Activated CD4-positive, alpha-beta T cell treated with anti-CD3 and anti-CD28 coated beads, Interleukin-2, amount 10 ng/mL, durations not matched to agents 7 days and 5 days (primary cell): ENCODE data around the gene COL18A1. TPM values are rescaled to one million over a fixed set of nuclear protein-coding genes. Genes with fewer than 3 reads are reported as not detected.
"Not testable (repeated sequence)": the region's sequence is repeated elsewhere in the genome, so short reads cannot be mapped to it uniquely, and the experiment has no call there.

Experiments used
- CTCF ChIA-PET: fragments of 350-600 bp; sonication (Branson Sonifier 250); formaldehyde crosslinking; loops from one replicate; lab custom pipeline; 2021; ENCODE audit warnings: antibody characterized with exemption; lab: Charles Lee
- POLR2A ChIA-PET: fragments of 350-600 bp; sonication (Branson Sonifier 250); formaldehyde crosslinking; loops from one replicate; lab custom pipeline; 2021; ENCODE audit warnings: antibody characterized with exemption; lab: Charles Lee
- DNase-seq: peaks from one replicate; pipeline ENCODE4 v3.0.0-alpha.2; 2020
- H3K27ac Mint-ChIP-seq: one replicate; pipeline ENCODE4 v1.8.0; 2021; ENCODE audit warnings: mild to moderate bottlenecking, moderate library complexity, mixed read lengths
- H3K27me3 Mint-ChIP-seq: one replicate; pipeline ENCODE4 v1.8.0; 2021; ENCODE audit warnings: mixed read lengths
- H3K36me3 Mint-ChIP-seq: one replicate; pipeline ENCODE4 v1.8.0; 2021; ENCODE audit warnings: low read depth, mixed read lengths
- H3K4me1 Mint-ChIP-seq: one replicate; pipeline ENCODE4 v1.8.0; 2021; ENCODE audit warnings: mixed read lengths
- H3K4me3 Mint-ChIP-seq: one replicate; pipeline ENCODE4 v1.8.0; 2021; ENCODE audit warnings: mild to moderate bottlenecking, moderate library complexity, mixed read lengths
- H3K9me3 Mint-ChIP-seq: one replicate; pipeline ENCODE4 v1.8.0; 2021; ENCODE audit warnings: mixed read lengths
- total RNA-seq, 2 experiments: library from RNA; stranded (reverse); gene quantifications; one replicate each; pipeline ENCODE4 v1.2.3, GENCODE V29; 2021

The COL18A1 gene
- total RNA-seq, 2 experiments from 2014 or later: 2.8 to 3.1 TPM

- no peak for DNase-seq
- Mint-ChIP-seq H3K4me1 (peaks cover 24% of the 10 kb centered on the region), H3K27me3 (no peaks in the 10 kb centered on the region), H3K36me3 (peaks cover 73% of the 10 kb centered on the region), H3K9me3 (peaks cover 44% of the 10 kb centered on the region), H3K4me3 (no peak overlapping the region), H3K27ac (no peak overlapping the region)
- ChIA-PET POLR2A (no interaction called here), CTCF (interaction anchor here (1.2 kb wide), 1 partner anchor 12 kb away, joined by 4 read pairs; no protein-coding TSS in a partner anchor)
These were observed 116.3 kb downstream of the COL18A1 start for GRCh38 chr21:45521241-45521640.

DNA sequence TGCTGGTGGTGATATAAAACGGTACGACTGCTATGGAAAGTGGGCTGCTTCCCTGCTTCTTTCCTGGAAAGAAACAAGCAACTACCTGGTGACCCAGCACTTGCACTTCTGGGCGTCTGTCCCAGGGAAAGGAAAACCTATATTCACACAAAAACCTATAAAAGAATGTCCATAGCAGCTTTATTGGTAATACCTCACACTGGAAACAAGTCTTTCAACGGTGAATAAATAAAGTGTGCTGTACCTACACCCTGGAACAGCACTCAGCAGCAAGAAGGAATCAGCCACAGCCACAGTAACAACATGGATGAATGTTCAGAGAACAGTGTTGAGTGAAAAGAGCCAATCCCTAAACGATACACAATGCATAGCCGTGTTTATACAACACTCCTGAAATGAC is 117.4 kb downstream of the COL18A1 start:
- DNase-seq: no peak
- peaks cover 21% of the 10 kb centered on the region for H3K4me1 Mint-ChIP-seq
- H3K9me3 Mint-ChIP-seq: peaks cover 44% of the 10 kb centered on the region
- no peak overlapping the region for H3K4me3 Mint-ChIP-seq
- CTCF ChIA-PET: interaction anchor here (1.2 kb wide), 1 partner anchor 10 kb away, joined by 4 read pairs; no protein-coding TSS in a partner anchor
- POLR2A ChIA-PET: no interaction called here
- H3K27me3 Mint-ChIP-seq: no peaks in the 10 kb centered on the region
- H3K36me3 Mint-ChIP-seq: peaks cover 73% of the 10 kb centered on the region
- no peak overlapping the region for H3K27ac Mint-ChIP-seq

DNA sequence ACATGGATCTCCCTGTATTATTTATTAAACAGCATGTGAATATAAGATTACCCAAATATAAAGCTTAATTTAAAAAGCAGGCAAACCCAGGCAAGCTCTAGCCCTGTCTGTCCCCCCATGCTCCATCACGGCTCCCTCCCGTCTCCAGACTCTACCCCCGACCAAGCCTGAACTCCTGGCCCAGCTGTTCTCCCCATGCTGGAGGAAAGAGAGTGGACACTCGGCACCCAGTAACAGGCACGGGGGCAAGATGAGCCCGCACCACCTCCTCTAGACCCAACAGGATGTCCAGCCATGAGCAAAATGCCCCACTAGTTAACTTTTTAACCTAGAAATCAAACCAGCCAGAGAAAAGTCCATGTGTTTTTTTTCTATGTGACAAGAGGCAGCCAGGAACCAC is 118.0 kb downstream of the COL18A1 start:
- Mint-ChIP-seq H3K27ac (no peak overlapping the region), H3K9me3 (peaks cover 42% of the 10 kb centered on the region), H3K4me1 (peaks cover 15% of the 10 kb centered on the region), H3K36me3 (peaks cover 71% of the 10 kb centered on the region), H3K4me3 (no peak overlapping the region), H3K27me3 (no peaks in the 10 kb centered on the region)
- no peak for DNase-seq
- POLR2A ChIA-PET: no interaction called here
- CTCF ChIA-PET: interaction anchor here (0.8 kb wide), 1 partner anchor 9 kb away, joined by 3 read pairs; no protein-coding TSS in a partner anchor

- Mint-ChIP-seq H3K27ac (no peak overlapping the region), H3K36me3 (peaks cover 69% of the 10 kb centered on the region), H3K4me1 (peaks cover 9% of the 10 kb centered on the region), H3K9me3 (peaks cover 36% of the 10 kb centered on the region), H3K4me3 (no peak overlapping the region), H3K27me3 (no peaks in the 10 kb centered on the region)
- ChIA-PET CTCF (interaction anchor here (0.8 kb wide), 1 partner anchor 8 kb away, joined by 3 read pairs; no protein-coding TSS in a partner anchor), POLR2A (no interaction called here)
- no peak for DNase-seq
These were observed 118.6 kb downstream of the COL18A1 start for GRCh38 chr21:45523411-45524101.

- POLR2A ChIA-PET: no interaction called here
- DNase-seq: no peak
- Mint-ChIP-seq H3K36me3 (peaks cover 57% of the 10 kb centered on the region), H3K4me3 (no peak overlapping the region), H3K9me3 (peaks cover 24% of the 10 kb centered on the region), H3K27ac (no peak overlapping the region), H3K27me3 (no peaks in the 10 kb centered on the region), H3K4me1 (no peaks in the 10 kb centered on the region)
- CTCF ChIA-PET: no interaction called here
These were observed 119.8 kb downstream of the COL18A1 start for GRCh38 chr21:45524756-45525152.

- peaks cover 18% of the 10 kb centered on the region for H3K9me3 Mint-ChIP-seq
- H3K4me1 Mint-ChIP-seq: no peaks in the 10 kb centered on the region
- DNase-seq: no peak
- CTCF ChIA-PET: interaction anchor here (0.9 kb wide), 1 partner anchor 65 kb away, joined by 3 read pairs; no protein-coding TSS in a partner anchor
- POLR2A ChIA-PET: no interaction called here
- H3K36me3 Mint-ChIP-seq: peaks cover 51% of the 10 kb centered on the region
- no peaks in the 10 kb centered on the region for H3K27me3 Mint-ChIP-seq
- no peak overlapping the region for H3K27ac Mint-ChIP-seq
- H3K4me3 Mint-ChIP-seq: no peak overlapping the region
These were observed 120.4 kb downstream of the COL18A1 start for GRCh38 chr21:45525153-45525909.

DNA sequence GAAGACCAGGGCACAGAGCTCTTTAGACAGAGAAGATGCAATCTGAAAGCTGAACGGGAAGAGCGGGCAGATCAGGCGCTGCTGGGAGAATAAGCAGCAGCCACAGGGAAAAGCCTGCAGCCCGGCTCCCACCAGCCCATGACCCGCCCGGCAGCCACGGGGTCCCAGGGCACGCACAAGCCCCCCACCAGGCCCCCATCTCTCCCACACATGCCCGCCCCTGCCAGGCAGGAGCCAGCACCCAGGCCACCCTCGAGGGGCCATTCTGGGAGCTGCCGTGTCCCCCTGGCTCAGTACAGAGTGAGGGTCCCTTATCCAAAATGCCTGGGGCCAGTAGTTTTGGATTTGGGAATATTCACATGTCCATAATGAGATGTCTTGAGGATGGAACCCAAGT is 120.9 kb downstream of the COL18A1 start:
- no peaks in the 10 kb centered on the region for H3K4me1 Mint-ChIP-seq
- H3K4me3 Mint-ChIP-seq: no peak overlapping the region
- H3K27ac Mint-ChIP-seq: no peak overlapping the region
- no peak for DNase-seq
- peaks cover 12% of the 10 kb centered on the region for H3K9me3 Mint-ChIP-seq
- H3K27me3 Mint-ChIP-seq: no peaks in the 10 kb centered on the region
- ChIA-PET CTCF (interaction anchor here (0.9 kb wide), 1 partner anchor 64 kb away, joined by 3 read pairs; no protein-coding TSS in a partner anchor), POLR2A (no interaction called here)
- H3K36me3 Mint-ChIP-seq: peaks cover 48% of the 10 kb centered on the region

DNA sequence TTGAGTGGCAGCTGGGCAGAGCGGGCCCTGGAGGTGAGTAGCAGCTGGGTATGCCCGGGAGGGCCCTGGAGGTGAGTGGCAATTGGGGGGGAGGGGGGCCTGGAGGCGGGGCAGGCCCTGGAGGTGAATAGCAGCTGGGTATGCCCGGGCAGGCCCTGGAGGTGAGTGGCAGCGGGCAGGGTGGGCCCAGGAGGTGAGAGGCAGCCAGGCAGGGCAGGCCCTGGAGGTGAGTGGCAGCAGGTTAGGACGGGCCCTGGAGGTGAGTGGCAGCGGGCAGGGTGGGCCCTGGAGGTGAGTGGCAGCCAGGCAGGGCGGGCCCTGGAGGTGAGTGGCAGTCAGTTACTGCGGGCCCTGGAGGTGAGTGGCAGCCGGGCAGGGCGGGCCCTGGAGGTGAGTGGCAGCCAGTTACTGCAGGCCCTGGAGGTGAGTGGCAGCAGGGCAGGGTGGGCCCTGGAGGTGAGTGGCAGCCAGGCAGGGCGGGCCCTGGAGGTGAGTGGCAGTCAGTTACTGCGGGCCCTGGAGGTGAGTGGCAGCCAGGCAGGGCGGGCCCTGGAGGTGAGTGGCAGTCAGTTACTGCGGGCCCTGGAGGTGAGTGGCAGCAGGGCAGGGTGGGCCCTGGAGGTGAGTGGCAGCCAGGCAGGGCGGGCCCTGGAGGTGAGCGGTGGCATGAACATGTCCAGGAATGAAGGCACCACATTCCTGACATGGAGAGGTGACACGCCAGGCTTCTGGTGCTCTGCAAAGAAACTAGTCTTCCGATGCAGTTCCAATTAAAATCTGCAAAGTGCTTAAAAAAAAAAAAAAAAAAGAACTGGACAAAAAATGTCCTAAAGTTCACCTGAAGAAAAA is 122.4 kb downstream of the COL18A1 start:
- POLR2A ChIA-PET, CTCF ChIA-PET: not testable (repeated sequence)
- peaks cover 45% of the 10 kb centered on the region for H3K36me3 Mint-ChIP-seq

GRCh38 chr21:45528028-45528705 is 123.2 kb downstream of the COL18A1 start:
- POLR2A ChIA-PET: no interaction called here
- peaks cover 11% of the 10 kb centered on the region for H3K4me1 Mint-ChIP-seq
- DNase-seq: no peak
- CTCF ChIA-PET: no interaction called here
- no peak overlapping the region for H3K4me3 Mint-ChIP-seq
- no peaks in the 10 kb centered on the region for H3K9me3 Mint-ChIP-seq
- H3K36me3 Mint-ChIP-seq: peaks cover 40% of the 10 kb centered on the region
- no peaks in the 10 kb centered on the region for H3K27me3 Mint-ChIP-seq
- no peak overlapping the region for H3K27ac Mint-ChIP-seq

More for the DNA sequence above, 122.4 kb downstream of the COL18A1 start:
- not testable (repeated sequence) for H3K4me3 Mint-ChIP-seq, H3K27me3 Mint-ChIP-seq, DNase-seq, H3K9me3 Mint-ChIP-seq, H3K4me1 Mint-ChIP-seq
- H3K27ac Mint-ChIP-seq: peak overlapping the region; percentile 44

GRCh38 chr21:45528981-45529784 is 124.2 kb downstream of the COL18A1 start:
- Mint-ChIP-seq H3K27me3 (no peaks in the 10 kb centered on the region), H3K27ac (no peak overlapping the region), H3K36me3 (peaks cover 37% of the 10 kb centered on the region), H3K4me3 (no peak overlapping the region), H3K4me1 (peaks cover 13% of the 10 kb centered on the region), H3K9me3 (no peaks in the 10 kb centered on the region)
- DNase-seq: no peak
- ChIA-PET POLR2A (no interaction called here), CTCF (interaction anchor here (0.6 kb wide), 1 partner anchor 1026 kb away, joined by 4 read pairs; no protein-coding TSS in a partner anchor)

DNA sequence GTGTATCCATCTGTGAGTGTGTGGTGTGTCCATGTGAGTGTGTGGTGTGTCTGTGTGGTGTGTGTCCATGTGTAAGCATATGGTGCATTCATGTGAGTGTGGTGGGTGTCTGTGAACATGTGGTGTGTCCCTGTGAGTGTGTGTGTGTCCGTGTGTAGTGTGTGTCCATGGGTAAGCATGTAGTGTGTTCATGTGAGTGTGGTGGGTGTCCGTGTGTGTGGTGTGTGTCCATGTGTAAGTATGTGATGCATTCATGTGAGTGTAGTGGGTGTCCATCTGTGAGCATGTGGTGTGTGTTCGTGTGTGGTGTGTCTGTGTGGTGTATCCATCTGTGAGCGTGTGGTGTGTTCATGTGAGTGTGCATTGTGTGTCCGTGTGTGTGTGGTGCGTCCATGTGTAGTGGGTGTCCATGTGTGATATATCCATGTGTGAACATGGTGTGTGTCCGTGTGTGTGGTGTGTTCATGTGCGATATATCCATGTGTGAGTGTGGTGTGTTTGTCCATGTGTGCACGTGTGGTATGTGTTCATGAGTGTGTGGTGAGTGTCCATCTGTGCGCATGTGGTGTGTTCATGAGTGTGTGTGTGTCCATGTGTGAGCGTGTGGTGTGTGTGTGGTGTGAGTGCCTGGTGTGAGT is 124.9 kb downstream of the COL18A1 start:
- peaks cover 39% of the 10 kb centered on the region for H3K36me3 Mint-ChIP-seq
- H3K27ac Mint-ChIP-seq: no peak overlapping the region
- ChIA-PET POLR2A (no interaction called here), CTCF (no interaction called here)
- DNase-seq: no peak
- H3K9me3 Mint-ChIP-seq: no peaks in the 10 kb centered on the region
- H3K4me1 Mint-ChIP-seq: peaks cover 13% of the 10 kb centered on the region
- no peak overlapping the region for H3K4me3 Mint-ChIP-seq
- no peaks in the 10 kb centered on the region for H3K27me3 Mint-ChIP-seq
